ENCODE data around the gene PIKFYVE. TPM values are rescaled to one million over a fixed set of nuclear protein-coding genes. Genes with fewer than 3 reads are reported as not detected.
"Not testable (repeated sequence)": the region's sequence is repeated elsewhere in the genome, so short reads cannot be mapped to it uniquely, and the experiment has no call there.

The PIKFYVE gene
- polyA plus RNA-seq, 1 donor (not counting 4 experiments of a cell fraction or from before 2014, with no cell fraction given) = 18.4 TPM

GRCh38 chr2:208392300-208392699, 126.2 kb downstream of the PIKFYVE start:
- H3K27ac ChIP-seq (ENCODE audit: control insufficient read depth, insufficient read depth, low read length) = no peak overlapping the region
- no peak overlapping the region for H3K4me2 ChIP-seq (ENCODE audit: control insufficient read depth, extremely low read depth, insufficient read depth, low read depth, low read length)
- no peaks in the 10 kb centered on the region for H3K9me3 ChIP-seq (ENCODE audit: control insufficient read depth, low read depth, low read length)
- TF ChIP-seq CTCF (optimal IDR thresholded peaks at IDR 0.05 in 1 of 3, IDR thresholded peaks at IDR 0.05 in 1 of 3, conservative IDR thresholded peaks at IDR 0.05 in 1 of 3; ENCODE audit: extremely low read depth in 1 of 3, insufficient read depth in 2 of 3, low read length in 3 of 3) (peak in 2 of 3 experiments; percentile 1 to 37), EZH2 (IDR thresholded peaks at IDR 0.05; ENCODE audit: low read length) (no peak)
- dilution Hi-C loops (cut with MboI; ENCODE audit: extremely low pct_ligation_motif_present, low sequenced_read_pairs) = no loop called here
- H3K36me3 ChIP-seq (ENCODE audit: control insufficient read depth in 2 of 2, extremely low read depth in 1 of 2, insufficient read depth in 2 of 2, low read length in 2 of 2) = no peaks in the 10 kb centered on the region
- H3K9me1 ChIP-seq (ENCODE audit: control insufficient read depth, extremely low read depth, insufficient read depth, low read length) = no peaks in the 10 kb centered on the region
- no peaks in the 10 kb centered on the region for H3K27me3 ChIP-seq (ENCODE audit: control insufficient read depth, extremely low read depth, insufficient read depth, low read length)
- FAIRE-seq = no peak
- no peaks in the 10 kb centered on the region for H3K79me2 ChIP-seq (ENCODE audit: control insufficient read depth, insufficient read depth, low read length)
- no peaks in the 10 kb centered on the region for H3K4me1 ChIP-seq (ENCODE audit: control insufficient read depth, extremely low read depth, insufficient read depth, low read length)
- no peak for DNase-seq (ENCODE audit: low read depth, low spot score)
- no peaks in the 10 kb centered on the region for H4K20me1 ChIP-seq (ENCODE audit: control insufficient read depth, extremely low read depth, insufficient read depth, low read length)
- no peak overlapping the region for H2AFZ ChIP-seq (ENCODE audit: control insufficient read depth, low read length)
- no peak overlapping the region for H3K9ac ChIP-seq (ENCODE audit: control insufficient read depth, extremely low read depth, insufficient read depth, low read length)
- no peak overlapping the region for H3K4me3 ChIP-seq (ENCODE audit: control insufficient read depth in 2 of 3, extremely low read depth in 1 of 3, insufficient read depth in 2 of 3, low read depth in 1 of 3, low read length in 3 of 3)

- H2AFZ ChIP-seq (ENCODE audit: control insufficient read depth, low read length); H3K9ac ChIP-seq (ENCODE audit: control insufficient read depth, extremely low read depth, insufficient read depth, low read length); H3K4me1 ChIP-seq (ENCODE audit: control insufficient read depth, extremely low read depth, insufficient read depth, low read length); H3K9me1 ChIP-seq (ENCODE audit: control insufficient read depth, extremely low read depth, insufficient read depth, low read length); H3K9me3 ChIP-seq (ENCODE audit: control insufficient read depth, low read depth, low read length); DNase-seq (ENCODE audit: low read depth, low spot score); H3K27me3 ChIP-seq (ENCODE audit: control insufficient read depth, extremely low read depth, insufficient read depth, low read length); H3K4me2 ChIP-seq (ENCODE audit: control insufficient read depth, extremely low read depth, insufficient read depth, low read depth, low read length); H3K27ac ChIP-seq (ENCODE audit: control insufficient read depth, insufficient read depth, low read length); H3K79me2 ChIP-seq (ENCODE audit: control insufficient read depth, insufficient read depth, low read length); H3K36me3 ChIP-seq (ENCODE audit: control insufficient read depth in 2 of 2, extremely low read depth in 1 of 2, insufficient read depth in 2 of 2, low read length in 2 of 2); H4K20me1 ChIP-seq (ENCODE audit: control insufficient read depth, extremely low read depth, insufficient read depth, low read length); FAIRE-seq; dilution Hi-C loops (cut with MboI; ENCODE audit: extremely low pct_ligation_motif_present, low sequenced_read_pairs); H3K4me3 ChIP-seq (ENCODE audit: control insufficient read depth in 2 of 3, extremely low read depth in 1 of 3, insufficient read depth in 2 of 3, low read depth in 1 of 3, low read length in 3 of 3): not testable (repeated sequence)
These were observed 130.7 kb downstream of the PIKFYVE start for GRCh38 chr2:208396796-208397195.

- Histone ChIP-seq H2AFZ (ENCODE audit: control insufficient read depth, low read length) (no peak overlapping the region), H3K4me3 (ENCODE audit: control insufficient read depth in 2 of 3, extremely low read depth in 1 of 3, insufficient read depth in 2 of 3, low read depth in 1 of 3, low read length in 3 of 3) (no peak overlapping the region), H4K20me1 (ENCODE audit: control insufficient read depth, extremely low read depth, insufficient read depth, low read length) (no peaks in the 10 kb centered on the region), H3K4me2 (ENCODE audit: control insufficient read depth, extremely low read depth, insufficient read depth, low read depth, low read length) (no peak overlapping the region), H3K27ac (ENCODE audit: control insufficient read depth, insufficient read depth, low read length) (no peak overlapping the region), H3K9ac (ENCODE audit: control insufficient read depth, extremely low read depth, insufficient read depth, low read length) (no peak overlapping the region), H3K79me2 (ENCODE audit: control insufficient read depth, insufficient read depth, low read length) (no peaks in the 10 kb centered on the region), H3K36me3 (ENCODE audit: control insufficient read depth in 2 of 2, extremely low read depth in 1 of 2, insufficient read depth in 2 of 2, low read length in 2 of 2) (no peaks in the 10 kb centered on the region), H3K27me3 (ENCODE audit: control insufficient read depth, extremely low read depth, insufficient read depth, low read length) (peaks cover 4% of the 10 kb centered on the region), H3K9me3 (ENCODE audit: control insufficient read depth, low read depth, low read length) (no peaks in the 10 kb centered on the region), H3K9me1 (ENCODE audit: control insufficient read depth, extremely low read depth, insufficient read depth, low read length) (no peaks in the 10 kb centered on the region), H3K4me1 (ENCODE audit: control insufficient read depth, extremely low read depth, insufficient read depth, low read length) (no peaks in the 10 kb centered on the region)
- dilution Hi-C loops (cut with MboI; ENCODE audit: extremely low pct_ligation_motif_present, low sequenced_read_pairs) = no loop called here
- no peak for TF ChIP-seq EZH2 (IDR thresholded peaks at IDR 0.05; ENCODE audit: low read length)
- no peak for TF ChIP-seq CTCF (optimal IDR thresholded peaks at IDR 0.05 in 1 of 3, IDR thresholded peaks at IDR 0.05 in 1 of 3, conservative IDR thresholded peaks at IDR 0.05 in 1 of 3; ENCODE audit: extremely low read depth in 1 of 3, insufficient read depth in 2 of 3, low read length in 3 of 3)
- DNase-seq (ENCODE audit: low read depth, low spot score) (no peak), FAIRE-seq (no peak)
These were observed 133.1 kb downstream of the PIKFYVE start for GRCh38 chr2:208399201-208399600.
